Bronchial epithelial cell (primary cell): Measurements from ENCODE around the gene CPLX1. TPM values are rescaled to one million over a fixed set of nuclear protein-coding genes. Genes with fewer than 3 reads are reported as not detected.

ENCODE experiments used
- DNase-seq: peaks from one replicate; pipeline ENCODE4 v3.0.0-alpha.2; 2010; ENCODE audit warnings: low read depth
- FAIRE-seq: peaks from 2 replicates; lab custom pipeline; 2011; peaks lifted over from hg19 to GRCh38; lab: Jason Lieb, UNC
- H3K27me3 ChIP-seq: 2 replicates; pipeline ENCODE4 v1.5.1; 2011; ENCODE audit warnings: low read length; ENCODE audit not compliant: control insufficient read depth, insufficient read depth
- H3K36me3 ChIP-seq: 2 replicates; pipeline ENCODE4 v1.5.1; 2011; ENCODE audit warnings: low read length; ENCODE audit not compliant: control insufficient read depth, insufficient read depth
- H3K4me3 ChIP-seq: 2 replicates; pipeline ENCODE4 v1.5.1; 2011; ENCODE audit warnings: mild to moderate bottlenecking, low read depth, low read length, control low read depth
- total RNA-seq: library from RNA; depleted of rRNA; stranded (reverse); fragments of >200 nt; gene quantifications from 2 replicates; pipeline ENCODE4 v1.2.1, GENCODE V29; 2014
- TF ChIP-seq, protein P1 (sequence below): IDR thresholded peaks from 2 replicates; pipeline ENCODE4 v1.5.1; 2011; ENCODE audit warnings: mild to moderate bottlenecking, moderate library complexity, low read length, control low read depth, inconsistent platforms; ENCODE audit not compliant: insufficient read depth, severe bottlenecking

CPLX1 gene
- total RNA-seq, 1 donor from 2014 or later = not detected

- TF ChIP-seq, protein P1, sequence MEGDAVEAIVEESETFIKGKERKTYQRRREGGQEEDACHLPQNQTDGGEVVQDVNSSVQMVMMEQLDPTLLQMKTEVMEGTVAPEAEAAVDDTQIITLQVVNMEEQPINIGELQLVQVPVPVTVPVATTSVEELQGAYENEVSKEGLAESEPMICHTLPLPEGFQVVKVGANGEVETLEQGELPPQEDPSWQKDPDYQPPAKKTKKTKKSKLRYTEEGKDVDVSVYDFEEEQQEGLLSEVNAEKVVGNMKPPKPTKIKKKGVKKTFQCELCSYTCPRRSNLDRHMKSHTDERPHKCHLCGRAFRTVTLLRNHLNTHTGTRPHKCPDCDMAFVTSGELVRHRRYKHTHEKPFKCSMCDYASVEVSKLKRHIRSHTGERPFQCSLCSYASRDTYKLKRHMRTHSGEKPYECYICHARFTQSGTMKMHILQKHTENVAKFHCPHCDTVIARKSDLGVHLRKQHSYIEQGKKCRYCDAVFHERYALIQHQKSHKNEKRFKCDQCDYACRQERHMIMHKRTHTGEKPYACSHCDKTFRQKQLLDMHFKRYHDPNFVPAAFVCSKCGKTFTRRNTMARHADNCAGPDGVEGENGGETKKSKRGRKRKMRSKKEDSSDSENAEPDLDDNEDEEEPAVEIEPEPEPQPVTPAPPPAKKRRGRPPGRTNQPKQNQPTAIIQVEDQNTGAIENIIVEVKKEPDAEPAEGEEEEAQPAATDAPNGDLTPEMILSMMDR = no peak
- Histone ChIP-seq H3K27me3 (no peaks in the 10 kb centered on the region), H3K4me3 (no peak overlapping the region), H3K36me3 (no peaks in the 10 kb centered on the region)
- DNase-seq (no peak), FAIRE-seq (no peak)
Observed at GRCh38 chr4:803884-804283, 22.0 kb downstream of the CPLX1 start.

GRCh38 chr4:801436-802124 is 24.3 kb downstream of the CPLX1 start:
- no peak for FAIRE-seq
- DNase-seq = no peak
- H3K36me3 ChIP-seq = no peaks in the 10 kb centered on the region
- peaks cover 2% of the 10 kb centered on the region for H3K27me3 ChIP-seq
- TF ChIP-seq, protein P1 = no peak
- no peak overlapping the region for H3K4me3 ChIP-seq

DNA sequence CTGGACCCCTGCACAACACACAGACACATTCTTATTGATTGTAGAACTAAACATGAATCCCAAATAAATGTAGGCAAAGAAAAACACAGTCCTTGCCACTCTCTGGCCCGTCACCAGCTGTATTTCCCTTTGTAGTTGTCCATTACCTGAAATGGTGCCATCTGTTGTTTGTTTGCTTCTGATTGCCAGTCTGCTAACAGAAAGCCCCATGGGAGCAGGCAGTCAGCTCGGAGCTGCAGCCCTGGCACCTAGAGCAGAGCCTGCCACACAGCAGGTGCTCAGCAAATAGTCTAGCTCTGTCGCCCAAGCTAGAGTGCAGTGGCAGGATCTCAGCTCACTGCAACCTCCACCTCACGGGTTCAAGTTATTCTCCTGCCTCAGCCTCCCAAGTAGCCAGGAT is 28.9 kb downstream of the CPLX1 start:
- DNase-seq (no peak), FAIRE-seq (no peak)
- Histone ChIP-seq H3K36me3 (no peaks in the 10 kb centered on the region), H3K27me3 (peaks cover 27% of the 10 kb centered on the region), H3K4me3 (no peak overlapping the region)
- TF ChIP-seq, protein P1 = no peak

- TF ChIP-seq, protein P1 = no peak
- DNase-seq (no peak), FAIRE-seq (no peak)
- Histone ChIP-seq H3K4me3 (no peak overlapping the region), H3K27me3 (peaks cover 27% of the 10 kb centered on the region), H3K36me3 (no peaks in the 10 kb centered on the region)
Observed at GRCh38 chr4:796206-796605, 29.7 kb downstream of the CPLX1 start.

GRCh38 chr4:795726-796119 is 30.2 kb downstream of the CPLX1 start:
- Histone ChIP-seq H3K4me3 (no peak overlapping the region), H3K27me3 (peaks cover 27% of the 10 kb centered on the region), H3K36me3 (no peaks in the 10 kb centered on the region)
- DNase-seq = no peak
- no peak for FAIRE-seq
- TF ChIP-seq, protein P1 = no peak
